Neuronal stem cell (in vitro differentiated cells): ENCODE data around the gene APP.

Experiments
- DNase-seq: peaks from one replicate; pipeline ENCODE4 v3.0.0-alpha.2; 2013; ENCODE audit warnings: low spot score
- H2AFZ ChIP-seq: one replicate; pipeline ENCODE4 v1.6.1; 2013; ENCODE audit warnings: mild to moderate bottlenecking, low read length, inconsistent platforms
- H2AK5ac ChIP-seq: 2 replicates; pipeline ENCODE4 v1.6.1; 2013; ENCODE audit warnings: low read depth, mild to moderate bottlenecking, inconsistent platforms, low read length, moderate library complexity, mixed read lengths
- H2BK120ac ChIP-seq: 2 replicates; pipeline ENCODE4 v1.6.1; 2013; ENCODE audit warnings: low read depth, mild to moderate bottlenecking, inconsistent platforms, low read length, moderate library complexity, mixed read lengths
- H2BK12ac ChIP-seq: one replicate; pipeline ENCODE4 v1.6.1; 2013; ENCODE audit warnings: low read length, inconsistent platforms
- H2BK15ac ChIP-seq: 2 replicates; pipeline ENCODE4 v1.6.1; 2013; ENCODE audit warnings: mild to moderate bottlenecking, low read length, inconsistent platforms, mixed read lengths
- H2BK5ac ChIP-seq: one replicate; pipeline ENCODE4 v1.6.1; 2013; ENCODE audit warnings: inconsistent platforms, mild to moderate bottlenecking, low read length, moderate library complexity
- H3K14ac ChIP-seq: one replicate; pipeline ENCODE4 v1.6.1; 2013; ENCODE audit warnings: low read length, inconsistent platforms
- H3K18ac ChIP-seq: 2 replicates; pipeline ENCODE4 v1.6.1; 2013; ENCODE audit warnings: low read length, inconsistent platforms
- H3K23ac ChIP-seq: 2 replicates; pipeline ENCODE4 v1.6.1; 2013; ENCODE audit warnings: low read depth, mild to moderate bottlenecking, mixed read lengths, low read length, inconsistent platforms; ENCODE audit not compliant: poor library complexity
- H3K27ac ChIP-seq: replicated peaks from 3 replicates; pipeline ENCODE4 v1.5.1; 2013; ENCODE audit warnings: low read length, inconsistent platforms
- H3K27me3 ChIP-seq, 3 experiments: 2 replicates each; pipeline ENCODE4 v1.6.1; 2013; ENCODE audit warnings: low read length in 3 of 3, mild to moderate bottlenecking in 2 of 3, inconsistent platforms in 1 of 3, low read depth in 1 of 3, mixed read lengths in 1 of 3, moderate library complexity in 1 of 3; ENCODE audit not compliant: control insufficient read depth in 3 of 3, insufficient read depth in 3 of 3
- H3K36me3 ChIP-seq, 2 donors: replicated peaks in 1 of 2; 2 replicates each; pipeline ENCODE4 v1.6.1; 2013; ENCODE audit warnings: low read length in 2 of 2; ENCODE audit not compliant: control insufficient read depth in 2 of 2, insufficient read depth in 2 of 2
- H3K4ac ChIP-seq: 2 replicates; pipeline ENCODE4 v1.6.1; 2013; ENCODE audit warnings: inconsistent platforms, mild to moderate bottlenecking, low read length, moderate library complexity
- H3K4me1 ChIP-seq, 2 donors: 1 replicate in 1 of 2; 2 replicates in 1 of 2; pipeline ENCODE4 v1.6.1; 2013; ENCODE audit warnings: low read length in 2 of 2, low read depth in 1 of 2; ENCODE audit not compliant: control insufficient read depth in 2 of 2, insufficient read depth in 1 of 2
- H3K4me2 ChIP-seq: one replicate; pipeline ENCODE4 v1.6.1; 2013; ENCODE audit warnings: mild to moderate bottlenecking, low read length, inconsistent platforms; ENCODE audit not compliant: insufficient read depth, poor library complexity, severe bottlenecking
- H3K4me3 ChIP-seq, 2 donors: 2 replicates each; pipeline ENCODE4 v1.5.1; 2013; ENCODE audit warnings: low read length in 2 of 2, mild to moderate bottlenecking in 2 of 2, inconsistent platforms in 1 of 2, moderate library complexity in 1 of 2
- H3K79me1 ChIP-seq: one replicate; pipeline ENCODE4 v1.6.1; 2013; ENCODE audit warnings: low read depth, mild to moderate bottlenecking, inconsistent platforms, low read length, moderate library complexity
- H3K9ac ChIP-seq: one replicate; pipeline ENCODE4 v1.6.1; 2013; ENCODE audit warnings: mild to moderate bottlenecking, low read depth, low read length, inconsistent platforms; ENCODE audit not compliant: poor library complexity
- H3K9me3 ChIP-seq, 2 donors: replicated peaks in 1 of 2; 2 replicates each; pipeline versions ENCODE3 to v1.6.1; 2013; ENCODE audit warnings: low read length in 2 of 2, mild to moderate bottlenecking in 2 of 2, inconsistent platforms in 1 of 2, low read depth in 1 of 2, mixed read lengths in 1 of 2, moderate library complexity in 1 of 2; ENCODE audit not compliant: control insufficient read depth in 2 of 2, insufficient read depth in 1 of 2
- H4K8ac ChIP-seq: one replicate; pipeline ENCODE4 v1.6.1; 2013; ENCODE audit warnings: low read depth, mild to moderate bottlenecking, inconsistent platforms, low read length, moderate library complexity
- H4K91ac ChIP-seq: one replicate; pipeline ENCODE4 v1.6.1; 2013; ENCODE audit warnings: low read length, low read depth, mild to moderate bottlenecking, inconsistent platforms; ENCODE audit not compliant: poor library complexity
- WGBS, 2 donors: extraction: QIAGEN DNeasy Blood & Tissue Kit; methylation state at CpG; one replicate each; pipeline ENCODE4 v1.1.7; 2013; ENCODE audit warnings: missing lambda C conversion rate in 2 of 2, mixed read lengths in 1 of 2; ENCODE audit not compliant: insufficient read length in 2 of 2, insufficient replicate concordance in 1 of 2; ENCODE audit errors: extremely low coverage in 2 of 2; 5-methylcytosine and 5-hydroxymethylcytosine counted together

APP gene

DNA sequence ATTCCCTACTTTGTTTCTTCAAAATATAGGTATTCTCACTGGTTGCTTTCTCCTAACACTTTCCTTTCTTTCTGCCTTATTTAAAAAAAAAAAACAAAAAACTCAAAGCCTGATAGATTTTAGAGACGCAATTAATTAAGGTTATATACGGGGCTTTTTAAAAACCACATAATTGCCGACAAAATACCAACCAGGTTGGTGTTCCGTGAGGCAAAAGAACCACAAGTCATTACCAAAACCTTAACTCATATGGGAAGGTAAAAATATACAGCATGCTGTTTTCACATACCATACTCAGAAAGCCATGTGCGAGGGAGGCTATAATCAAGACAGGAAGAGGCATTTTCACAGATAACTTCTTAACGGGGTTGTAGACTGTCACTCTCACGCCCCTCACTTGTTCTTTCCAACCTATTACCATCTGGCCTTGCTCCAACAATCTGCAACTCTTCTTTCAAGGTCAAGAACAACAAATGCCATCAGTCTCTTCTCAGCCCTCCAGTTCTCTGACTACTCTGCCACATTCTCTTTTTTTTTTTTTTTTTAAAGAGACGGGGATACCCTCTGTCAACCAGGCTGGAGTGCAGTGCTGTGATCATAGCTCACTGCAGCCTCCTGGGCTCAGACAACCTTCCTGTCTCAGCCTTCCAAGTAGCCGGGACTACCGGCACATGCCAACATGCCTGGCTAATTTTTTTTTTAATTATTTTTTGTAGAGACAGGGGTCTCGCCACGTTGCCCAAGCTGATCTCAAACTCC lies 102.6 kb downstream of the APP start:
- H2AK5ac ChIP-seq, result no peak overlapping the region
- no peak overlapping the region for H2BK12ac ChIP-seq
- no peak overlapping the region for H2BK15ac ChIP-seq
- H2AFZ ChIP-seq, result no peak overlapping the region
- no peak overlapping the region for H3K4me3 ChIP-seq
- peaks cover 4 to 13% of the 10 kb centered on the region in 2 donors for H3K4me1 ChIP-seq
- H4K91ac ChIP-seq, result no peak overlapping the region
- H3K27me3 ChIP-seq, result no peaks in the 10 kb centered on the region
- no peak overlapping the region for H3K14ac ChIP-seq
- no peak overlapping the region for H3K4me2 ChIP-seq
- H3K9me3 ChIP-seq, result no peaks in the 10 kb centered on the region
- H3K23ac ChIP-seq, result no peak overlapping the region
- H3K4ac ChIP-seq, result no peak overlapping the region
- H3K36me3 ChIP-seq, result no peaks in the 10 kb centered on the region
- no peak for DNase-seq
- WGBS, 2 donors, result no CpG with 5 or more reads among the region's 12 CpGs
- H3K27ac ChIP-seq, result no peak overlapping the region
- H3K18ac ChIP-seq, result no peak overlapping the region
- no peak overlapping the region for H2BK120ac ChIP-seq
- H3K79me1 ChIP-seq, result no peaks in the 10 kb centered on the region
- no peak overlapping the region for H2BK5ac ChIP-seq
- no peak overlapping the region for H4K8ac ChIP-seq
- no peak overlapping the region for H3K9ac ChIP-seq

DNA sequence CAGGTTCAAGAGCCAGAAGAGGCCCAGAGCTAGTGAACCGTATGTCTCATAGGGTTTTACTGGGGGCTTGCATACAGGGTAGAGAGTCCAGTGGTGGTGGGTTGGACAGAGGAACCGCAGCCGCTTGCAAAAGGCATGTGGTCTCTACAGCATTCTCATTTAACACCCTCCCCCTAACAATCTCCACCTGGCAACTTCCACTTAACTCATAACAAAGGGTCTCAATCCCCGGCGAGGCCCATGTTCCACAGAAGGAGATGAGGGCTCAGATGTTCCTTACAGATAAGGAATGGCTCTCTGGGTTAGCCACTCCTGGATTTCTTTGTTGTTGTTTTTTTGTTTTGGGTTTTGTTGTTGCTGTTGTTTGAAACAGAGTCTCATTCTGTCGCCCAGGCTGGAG lies 106.1 kb downstream of the APP start:
- Histone ChIP-seq H3K4me2 (no peak overlapping the region), H3K9me3 (no peaks in the 10 kb centered on the region), H4K91ac (no peak overlapping the region), H3K23ac (no peak overlapping the region), H3K9ac (no peak overlapping the region), H3K4me1 (peaks cover 0 to 6% of the 10 kb centered on the region in 2 donors), H3K27me3 (no peaks in the 10 kb centered on the region), H4K8ac (no peak overlapping the region), H2AFZ (no peak overlapping the region), H3K4me3 (no peak overlapping the region), H2BK15ac (no peak overlapping the region), H3K36me3 (no peaks in the 10 kb centered on the region), H3K4ac (no peak overlapping the region), H3K27ac (no peak overlapping the region), H2BK120ac (no peak overlapping the region), H2AK5ac (no peak overlapping the region), H3K14ac (no peak overlapping the region), H2BK12ac (no peak overlapping the region), H2BK5ac (no peak overlapping the region), H3K18ac (no peak overlapping the region), H3K79me1 (peaks cover 4% of the 10 kb centered on the region)
- WGBS, 2 donors, result no CpG with 5 or more reads among the region's 6 CpGs
- no peak for DNase-seq

DNA sequence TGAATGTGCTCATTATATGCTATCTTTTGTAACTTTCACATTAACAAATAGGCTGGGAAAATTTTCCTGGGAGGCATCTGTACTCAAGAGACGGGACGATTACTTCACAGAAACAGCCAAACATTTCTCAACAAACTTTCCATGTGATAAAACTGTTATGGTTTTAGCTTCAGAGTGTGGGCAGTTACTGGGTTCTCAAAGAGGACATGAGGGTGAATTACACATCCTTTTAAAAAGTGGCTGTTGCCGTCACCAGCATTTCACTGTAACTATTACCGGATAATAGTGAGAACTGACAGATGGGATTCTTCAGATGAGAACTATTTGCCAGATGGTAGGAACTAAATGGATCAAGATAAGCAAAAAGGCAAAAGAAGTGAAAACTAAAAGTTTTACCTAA lies 109.1 kb downstream of the APP start:
- Histone ChIP-seq H4K8ac (no peak overlapping the region), H3K79me1 (peaks cover 4% of the 10 kb centered on the region), H3K36me3 (peaks cover 0 to 8% of the 10 kb centered on the region in 2 donors), H3K23ac (no peak overlapping the region), H3K4me1 (peaks cover 0 to 10% of the 10 kb centered on the region in 2 donors), H3K9me3 (no peaks in the 10 kb centered on the region), H3K27ac (no peak overlapping the region), H4K91ac (no peak overlapping the region), H2AK5ac (no peak overlapping the region), H2AFZ (no peak overlapping the region), H2BK12ac (no peak overlapping the region), H2BK15ac (no peak overlapping the region), H3K4ac (no peak overlapping the region), H3K27me3 (no peaks in the 10 kb centered on the region), H3K14ac (no peak overlapping the region), H2BK120ac (no peak overlapping the region), H3K18ac (no peak overlapping the region), H2BK5ac (no peak overlapping the region), H3K9ac (no peak overlapping the region), H3K4me3 (no peak overlapping the region), H3K4me2 (no peak overlapping the region)
- WGBS, 2 donors, result no CpG with 5 or more reads among the region's 4 CpGs
- no peak for DNase-seq

DNA sequence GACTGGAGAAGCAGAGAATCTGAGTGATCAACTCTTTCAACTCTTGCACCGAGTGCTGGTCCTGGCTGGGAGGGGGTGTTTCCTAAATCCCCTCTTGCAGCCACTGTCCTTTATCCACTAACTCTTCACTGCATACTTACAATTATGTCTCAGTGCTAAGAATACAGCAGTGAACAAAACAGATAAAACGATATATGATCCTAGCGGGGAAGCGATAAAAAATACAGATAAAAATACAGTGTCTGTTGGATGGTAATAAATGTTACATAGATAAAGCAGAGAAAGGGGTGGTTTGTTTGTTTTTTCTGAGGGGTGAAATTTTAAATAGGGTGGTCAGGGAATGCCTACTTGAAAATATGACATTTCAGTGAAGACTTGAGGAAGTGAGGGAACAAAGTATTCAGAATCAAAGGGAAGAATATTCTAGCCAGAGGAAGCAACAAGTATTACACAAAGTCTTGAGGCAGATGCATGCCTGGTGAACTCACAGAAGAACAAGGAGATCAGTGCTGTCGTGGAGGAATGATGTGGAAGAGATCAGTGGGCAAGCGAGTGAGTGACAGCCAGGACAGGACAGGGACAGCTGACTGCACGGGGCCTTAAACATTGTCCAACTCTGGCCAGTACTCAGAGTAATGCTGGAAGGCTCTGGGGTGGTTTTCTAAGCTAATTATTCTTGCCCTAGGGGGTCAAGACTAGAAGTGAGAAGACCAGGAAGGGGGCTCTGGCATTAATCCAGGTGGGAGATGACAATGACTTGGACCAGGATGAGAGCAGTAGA lies 110.0 kb downstream of the APP start:
- H3K9me3 ChIP-seq, result no peaks in the 10 kb centered on the region
- H2BK12ac ChIP-seq, result no peak overlapping the region
- no peak overlapping the region for H4K8ac ChIP-seq
- H3K9ac ChIP-seq, result no peak overlapping the region
- peaks cover 0 to 9% of the 10 kb centered on the region in 2 donors for H3K4me1 ChIP-seq
- no peak overlapping the region for H2BK15ac ChIP-seq
- H3K36me3 ChIP-seq, result peaks cover 0 to 8% of the 10 kb centered on the region in 2 donors
- no peak overlapping the region for H3K4me3 ChIP-seq
- H3K27ac ChIP-seq, result no peak overlapping the region
- no CpG with 5 or more reads among the region's 7 CpGs for WGBS, 2 donors
- no peak overlapping the region for H2BK120ac ChIP-seq
- no peak overlapping the region for H3K14ac ChIP-seq
- H3K18ac ChIP-seq, result no peak overlapping the region
- no peak overlapping the region for H2BK5ac ChIP-seq
- peak overlapping the region; percentile 85 for H3K23ac ChIP-seq
- no peaks in the 10 kb centered on the region for H3K27me3 ChIP-seq
- no peak overlapping the region for H2AK5ac ChIP-seq
- no peak for DNase-seq
- H2AFZ ChIP-seq, result no peak overlapping the region
- H4K91ac ChIP-seq, result no peak overlapping the region
- peaks cover 4% of the 10 kb centered on the region for H3K79me1 ChIP-seq
- H3K4ac ChIP-seq, result no peak overlapping the region
- no peak overlapping the region for H3K4me2 ChIP-seq
